DOHH2 (cell line): ENCODE results near the gene CAPN3.

Source experiments
- CTCF ChIP-seq: fragments of 200-600 bp; sonication (generic); IDR thresholded peaks from one replicate; pipeline ENCODE4 v1.5.1; 2014; ENCODE audit warnings: antibody characterized with exemption, mild to moderate bottlenecking, low read depth, low read length; ENCODE audit not compliant: poor library complexity, severe bottlenecking
- EZH2phosphoT487 ChIP-seq: fragments of 200-600 bp; sonication (generic); IDR thresholded peaks from 2 replicates; pipeline ENCODE4 v1.6.1; 2017; ENCODE audit warnings: borderline replicate concordance, mild to moderate bottlenecking, antibody characterized with exemption, low read length, moderate library complexity, mixed read lengths

- TF ChIP-seq CTCF (no peak), EZH2phosphoT487 (no peak)
Observed at GRCh38 chr15:42378011-42378410, 18.7 kb downstream of the CAPN3 start.
